ENCODE results near the gene USP48.

The USP48 gene

DNA sequence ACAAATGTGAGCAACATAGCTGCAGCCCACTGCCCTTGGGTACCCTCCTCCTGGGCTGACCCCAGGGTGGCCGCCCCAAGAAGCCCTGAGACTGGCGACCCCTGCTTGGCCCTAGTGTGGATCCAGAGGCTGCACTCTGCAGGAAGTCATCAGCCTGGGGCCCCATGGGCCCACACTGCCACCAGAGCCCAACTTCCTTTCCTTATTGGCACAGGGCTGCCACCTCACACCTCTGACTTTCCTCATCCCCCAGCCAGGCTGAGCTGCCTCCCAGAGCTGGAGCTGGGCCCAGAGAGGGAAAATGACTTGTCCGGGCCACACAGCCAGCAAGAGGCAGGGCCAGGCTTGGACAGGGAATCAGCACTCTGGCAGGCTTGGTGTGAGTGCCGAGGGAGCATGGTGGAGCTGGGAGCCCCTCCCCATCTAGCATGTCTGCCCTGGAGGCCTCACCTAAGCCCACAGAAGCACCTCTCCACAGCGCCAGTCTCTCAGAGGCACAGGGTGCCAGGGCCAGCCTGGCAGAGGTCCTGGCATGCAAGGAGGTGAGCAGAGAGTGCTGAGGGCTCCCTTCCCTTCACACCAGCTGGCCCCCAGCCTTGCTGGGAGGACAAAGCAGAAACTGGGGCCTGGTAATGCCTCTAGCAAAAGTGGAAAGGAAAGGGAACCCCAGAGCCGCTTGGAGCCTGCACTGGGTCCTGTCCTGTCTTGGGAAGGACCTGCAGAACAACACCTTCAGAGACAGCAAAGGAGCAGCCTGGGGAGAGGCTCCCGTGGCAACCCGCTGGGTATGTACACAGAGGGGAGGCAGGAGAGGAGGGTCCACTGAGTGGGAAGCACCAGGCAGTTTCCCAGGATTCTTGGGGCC, 117.0 kb downstream of the USP48 start:
- no peak overlapping the region for H3K4me3 Mint-ChIP-seq
- H3K9me3 Mint-ChIP-seq: no peaks in the 10 kb centered on the region
- no peaks in the 10 kb centered on the region for H3K36me3 Mint-ChIP-seq
- no peak for ATAC-seq (replicated peaks)
- H3K27ac Mint-ChIP-seq: no peak overlapping the region
- H3K4me1 Mint-ChIP-seq: peaks cover 17 to 34% of the 10 kb centered on the region in 2 donors
- H3K27me3 Mint-ChIP-seq: peaks cover 56 to 76% of the 10 kb centered on the region in 2 donors
- no peak for DNase-seq

DNA sequence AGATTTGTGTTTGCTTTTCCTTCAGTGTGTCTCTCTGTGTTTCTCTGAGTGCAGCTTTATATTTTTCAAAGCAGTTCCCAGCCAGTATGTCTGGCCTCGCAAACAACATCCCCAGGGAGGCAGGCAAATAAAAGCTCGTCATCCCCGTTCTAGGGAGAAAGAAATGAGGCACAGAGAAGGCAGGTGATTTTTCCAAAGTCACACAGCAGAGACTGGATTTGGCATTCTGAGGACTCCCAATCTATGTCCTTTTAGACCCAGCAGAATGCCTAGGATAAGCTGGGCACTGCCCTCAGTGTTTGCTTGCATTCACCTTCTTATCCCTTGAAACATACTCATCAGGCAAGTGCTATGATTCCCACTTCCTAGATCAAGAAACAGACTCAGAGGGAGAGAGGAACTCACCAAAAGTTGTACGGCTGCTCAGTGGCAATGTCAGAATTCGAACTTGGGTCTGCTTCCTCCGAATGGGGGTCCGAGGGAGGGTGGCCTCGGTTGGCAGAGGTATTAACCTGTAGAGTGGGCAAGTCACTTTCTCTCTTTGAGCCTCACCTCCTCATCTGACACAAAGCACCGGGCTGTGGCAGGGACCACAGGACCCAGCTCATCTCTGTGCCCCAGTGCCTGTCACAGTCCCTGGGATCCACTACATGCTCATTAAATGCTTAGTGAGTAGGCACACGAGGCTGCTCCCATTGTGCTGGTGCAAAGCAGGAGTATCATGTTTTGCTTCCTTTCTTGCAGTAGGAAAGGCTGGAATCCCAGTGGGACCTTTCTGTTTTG, 118.0 kb downstream of the USP48 start:
- Mint-ChIP-seq H3K27ac (no peak overlapping the region), H3K9me3 (no peaks in the 10 kb centered on the region), H3K4me1 (peaks cover 18 to 32% of the 10 kb centered on the region in 2 donors), H3K27me3 (peaks cover 62 to 85% of the 10 kb centered on the region in 2 donors), H3K36me3 (no peaks in the 10 kb centered on the region), H3K4me3 (no peak overlapping the region)
- ATAC-seq (replicated peaks) (no peak), DNase-seq (no peak)

- Mint-ChIP-seq H3K4me1 (peaks cover 20 to 32% of the 10 kb centered on the region in 2 donors), H3K36me3 (no peaks in the 10 kb centered on the region), H3K27ac (no peak overlapping the region), H3K27me3 (peaks cover 68 to 94% of the 10 kb centered on the region in 2 donors), H3K4me3 (peak overlapping the region in 1 of 2 donors; percentile 41), H3K9me3 (no peaks in the 10 kb centered on the region)
- ATAC-seq (replicated peaks): peak in 1 of 2 donors; percentile 18
- no peak for DNase-seq
These were observed 118.8 kb downstream of the USP48 start for GRCh38 chr1:21663951-21664805.

GRCh38 chr1:21663248-21663950, 119.5 kb downstream of the USP48 start:
- Mint-ChIP-seq H3K4me1 (peaks cover 18 to 30% of the 10 kb centered on the region in 2 donors), H3K27me3 (peaks cover 64 to 88% of the 10 kb centered on the region in 2 donors), H3K9me3 (no peaks in the 10 kb centered on the region), H3K4me3 (peak overlapping the region in 1 of 2 donors; percentile 41), H3K27ac (no peak overlapping the region), H3K36me3 (no peaks in the 10 kb centered on the region)
- no peak for ATAC-seq (replicated peaks)
- no peak for DNase-seq

GRCh38 chr1:21662426-21663247, 120.3 kb downstream of the USP48 start:
- DNase-seq: no peak
- peaks cover 57 to 81% of the 10 kb centered on the region in 2 donors for H3K27me3 Mint-ChIP-seq
- H3K36me3 Mint-ChIP-seq: no peaks in the 10 kb centered on the region
- H3K27ac Mint-ChIP-seq: no peak overlapping the region
- H3K4me1 Mint-ChIP-seq: peaks cover 15 to 23% of the 10 kb centered on the region in 2 donors
- no peak overlapping the region for H3K4me3 Mint-ChIP-seq
- no peaks in the 10 kb centered on the region for H3K9me3 Mint-ChIP-seq
- ATAC-seq (replicated peaks): no peak

GRCh38 chr1:21661886-21662285, 121.1 kb downstream of the USP48 start:
- no peaks in the 10 kb centered on the region for H3K36me3 Mint-ChIP-seq
- H3K27me3 Mint-ChIP-seq: peaks cover 54 to 73% of the 10 kb centered on the region in 2 donors
- no peak for DNase-seq
- no peak overlapping the region for H3K27ac Mint-ChIP-seq
- no peaks in the 10 kb centered on the region for H3K9me3 Mint-ChIP-seq
- H3K4me3 Mint-ChIP-seq: no peak overlapping the region
- ATAC-seq (replicated peaks): no peak
- peaks cover 13 to 23% of the 10 kb centered on the region in 2 donors for H3K4me1 Mint-ChIP-seq

DNA sequence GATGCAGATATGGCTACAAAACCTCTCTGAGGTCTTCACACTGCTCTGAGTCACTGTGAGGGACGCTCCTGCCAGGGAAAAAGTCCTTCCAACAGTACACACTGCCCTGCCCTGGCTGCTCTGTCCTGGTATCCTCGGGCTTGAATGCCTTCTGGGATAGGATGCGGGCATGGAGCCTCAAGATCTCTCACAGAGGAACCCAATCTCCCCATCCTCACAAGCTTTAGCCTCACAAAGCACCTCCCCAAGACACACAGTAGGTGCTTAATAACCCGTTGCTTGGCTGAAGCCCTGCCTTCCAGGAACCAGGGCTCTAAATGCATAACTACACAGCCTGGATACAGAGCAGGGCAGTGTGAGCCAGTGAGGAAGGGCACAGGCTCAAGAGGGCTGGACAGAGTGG, 123.0 kb downstream of the USP48 start:
- no peak for ATAC-seq (replicated peaks)
- no peak overlapping the region for H3K4me3 Mint-ChIP-seq
- H3K4me1 Mint-ChIP-seq: peaks cover 13 to 23% of the 10 kb centered on the region in 2 donors
- no peaks in the 10 kb centered on the region for H3K9me3 Mint-ChIP-seq
- H3K36me3 Mint-ChIP-seq: no peaks in the 10 kb centered on the region
- no peak for DNase-seq
- peaks cover 41 to 63% of the 10 kb centered on the region in 2 donors for H3K27me3 Mint-ChIP-seq
- no peak overlapping the region for H3K27ac Mint-ChIP-seq

GRCh38 chr1:21659099-21659923, 123.6 kb downstream of the USP48 start:
- Mint-ChIP-seq H3K27me3 (peaks cover 38 to 64% of the 10 kb centered on the region in 2 donors), H3K36me3 (no peaks in the 10 kb centered on the region), H3K27ac (peak overlapping the region; percentile 56), H3K9me3 (no peaks in the 10 kb centered on the region), H3K4me1 (peaks cover 12 to 20% of the 10 kb centered on the region in 2 donors), H3K4me3 (peak overlapping the region; percentile 51 to 52)
- DNase-seq: peak; percentile 54
- ATAC-seq (replicated peaks): peak; percentile 78 to 83

- DNase-seq: no peak
These were observed 125.3 kb downstream of the USP48 start for GRCh38 chr1:21657456-21658190.

GRCh38 chr1:21655748-21656147, 127.2 kb downstream of the USP48 start:
- H3K4me3 Mint-ChIP-seq: no peak overlapping the region
- no peaks in the 10 kb centered on the region for H3K36me3 Mint-ChIP-seq
- no peaks in the 10 kb centered on the region for H3K9me3 Mint-ChIP-seq
- peaks cover 19 to 28% of the 10 kb centered on the region in 2 donors for H3K4me1 Mint-ChIP-seq
- ATAC-seq (replicated peaks) (no peak), DNase-seq (no peak)
- H3K27ac Mint-ChIP-seq: no peak overlapping the region
- peaks cover 32 to 55% of the 10 kb centered on the region in 2 donors for H3K27me3 Mint-ChIP-seq

More at GRCh38 chr1:21657456-21658190, 125.3 kb downstream of the USP48 start:
- no peaks in the 10 kb centered on the region for H3K36me3 Mint-ChIP-seq
- peaks cover 31 to 58% of the 10 kb centered on the region in 2 donors for H3K27me3 Mint-ChIP-seq
- H3K9me3 Mint-ChIP-seq: no peaks in the 10 kb centered on the region
- peaks cover 8 to 12% of the 10 kb centered on the region in 2 donors for H3K4me1 Mint-ChIP-seq
- no peak overlapping the region for H3K4me3 Mint-ChIP-seq
- no peak for ATAC-seq (replicated peaks)
- H3K27ac Mint-ChIP-seq: no peak overlapping the region

- DNase-seq (no peak), ATAC-seq (replicated peaks) (no peak)
- Mint-ChIP-seq H3K27me3 (peaks cover 29 to 50% of the 10 kb centered on the region in 2 donors), H3K36me3 (no peaks in the 10 kb centered on the region), H3K9me3 (no peaks in the 10 kb centered on the region), H3K4me3 (no peak overlapping the region), H3K27ac (no peak overlapping the region), H3K4me1 (peaks cover 17 to 33% of the 10 kb centered on the region in 2 donors)
These were observed 127.7 kb downstream of the USP48 start for GRCh38 chr1:21655259-21655658.
